Neural cell (in vitro differentiated cells): Measurements from ENCODE around the gene KLRC2. TPM values are rescaled to one million over a fixed set of nuclear protein-coding genes. Genes with fewer than 3 reads are reported as not detected.

Experiments
- H2AFZ ChIP-seq: fragments of 200-600, 300-800 bp; sonication (generic), shearing (Covaris generic); 2 replicates; pipeline ENCODE4 v1.6.0; 2014; ENCODE audit warnings: low read depth, mild to moderate bottlenecking, antibody characterized with exemption, low read length, moderate library complexity
- H3F3A ChIP-seq: fragments of 200-600 bp; shearing (Covaris generic); 2 replicates; pipeline ENCODE4 v1.6.1; 2016; ENCODE audit warnings: mild to moderate bottlenecking, moderate library complexity, mixed read lengths, antibody characterized with exemption, low read length; ENCODE audit not compliant: insufficient read depth, poor library complexity, severe bottlenecking
- H3K27ac ChIP-seq: fragments of 200-600, 300-800 bp; sonication (generic), shearing (Covaris generic); 2 replicates; pipeline ENCODE4 v1.5.1; 2014; ENCODE audit warnings: mild to moderate bottlenecking, low read length, moderate library complexity
- H3K27me3 ChIP-seq: fragments of 300-800, 200-600 bp; sonication (generic), shearing (Covaris generic); 2 replicates; pipeline ENCODE4 v1.6.0; 2014; ENCODE audit warnings: mild to moderate bottlenecking, low read depth, low read length, moderate library complexity; ENCODE audit not compliant: insufficient read depth
- H3K36me3 ChIP-seq: fragments of 300-800, 200-600 bp; sonication (generic), shearing (Covaris generic); 2 replicates; pipeline ENCODE4 v1.5.1; 2014; ENCODE audit warnings: mild to moderate bottlenecking, antibody characterized with exemption, low read length, moderate library complexity; ENCODE audit not compliant: insufficient read depth
- H3K4me2 ChIP-seq: fragments of 300-800, 200-600 bp; sonication (generic), shearing (Covaris generic); 2 replicates; pipeline ENCODE4 v1.6.0; 2014; ENCODE audit warnings: mild to moderate bottlenecking, low read length
- H3K4me3 ChIP-seq: fragments of 300-800, 200-600 bp; sonication (generic), shearing (Covaris generic); 2 replicates; pipeline ENCODE4 v1.5.1; 2014; ENCODE audit warnings: mild to moderate bottlenecking, low read length, moderate library complexity
- H3K79me2 ChIP-seq: fragments of 200-600 bp; shearing (Covaris generic); replicated peaks from 2 replicates; pipeline ENCODE4 v1.6.0; 2014; ENCODE audit warnings: mild to moderate bottlenecking, low read length, moderate library complexity; ENCODE audit not compliant: insufficient read depth
- H3K9ac ChIP-seq: fragments of 300-800, 200-600 bp; sonication (generic), shearing (Covaris generic); 2 replicates; pipeline ENCODE4 v1.6.1; 2016; ENCODE audit warnings: mild to moderate bottlenecking, low read length, mixed read lengths
- H3K9me2 ChIP-seq: fragments of 200-600 bp; shearing (Covaris generic); 2 replicates; pipeline ENCODE4 v1.6.1; 2016; ENCODE audit warnings: mild to moderate bottlenecking, low read length, mixed read lengths; ENCODE audit not compliant: insufficient read depth
- H3K9me3 ChIP-seq: fragments of 200-600, 300-800 bp; sonication (generic), shearing (Covaris generic); 2 replicates; pipeline ENCODE4 v1.6.1; 2016; ENCODE audit warnings: mild to moderate bottlenecking, mixed run types, low read length, moderate library complexity, mixed read lengths
- H4K20me1 ChIP-seq: fragments of 200-600 bp; shearing (Covaris generic); 2 replicates; pipeline ENCODE4 v1.6.1; 2016; ENCODE audit warnings: mild to moderate bottlenecking, mixed run types; ENCODE audit not compliant: insufficient read depth
- EZH2 ChIP-seq: fragments of 200-600, 300-800 bp; shearing (Covaris generic), sonication (generic); IDR thresholded peaks from 2 replicates; pipeline ENCODE4 v1.6.1; 2014; ENCODE audit warnings: antibody characterized with exemption, low read length, borderline replicate concordance, mild to moderate bottlenecking; ENCODE audit not compliant: insufficient read depth, poor library complexity, severe bottlenecking
- MXI1 ChIP-seq: fragments of 450-650 bp; conservative IDR thresholded peaks from 2 replicates; pipeline ENCODE4 v1.6.1; 2014; ENCODE audit warnings: antibody characterized with exemption, mild to moderate bottlenecking; ENCODE audit not compliant: poor library complexity, severe bottlenecking
- POLR2AphosphoS5 ChIP-seq: IDR thresholded peaks from 2 replicates; pipeline ENCODE4 v1.6.1; 2012
- RAD21 ChIP-seq: fragments of 450-650 bp; conservative IDR thresholded peaks from 2 replicates; pipeline ENCODE4 v1.6.1; 2014; ENCODE audit warnings: antibody characterized with exemption, mild to moderate bottlenecking, moderate library complexity
- REST ChIP-seq: IDR thresholded peaks from 2 replicates; pipeline ENCODE4 v1.6.1; 2012; ENCODE audit warnings: borderline replicate concordance
- SMC3 ChIP-seq: fragments of 450-650 bp; conservative IDR thresholded peaks from 2 replicates; pipeline ENCODE4 v1.6.1; 2014; ENCODE audit warnings: antibody characterized with exemption, mild to moderate bottlenecking, moderate library complexity; ENCODE audit not compliant: poor library complexity
- TAF1 ChIP-seq: IDR thresholded peaks from 2 replicates; pipeline ENCODE4 v1.6.1; 2012; ENCODE audit warnings: low read depth
- polyA plus RNA-seq: library from polyadenylated mRNA; depleted of rRNA; stranded (reverse); fragments of >200 nt; gene quantifications from 2 replicates; pipeline ENCODE4 v1.2.3, GENCODE V29; 2014
- TF ChIP-seq, protein P1 (sequence below): fragments of 450-650 bp; IDR thresholded peaks from 2 replicates; pipeline ENCODE4 v1.5.1; 2014; ENCODE audit warnings: antibody characterized with exemption, mild to moderate bottlenecking, moderate library complexity; ENCODE audit not compliant: poor library complexity, severe bottlenecking

The KLRC2 gene
- polyA plus RNA-seq, 1 donor from 2014 or later = 3.7 TPM

DNA sequence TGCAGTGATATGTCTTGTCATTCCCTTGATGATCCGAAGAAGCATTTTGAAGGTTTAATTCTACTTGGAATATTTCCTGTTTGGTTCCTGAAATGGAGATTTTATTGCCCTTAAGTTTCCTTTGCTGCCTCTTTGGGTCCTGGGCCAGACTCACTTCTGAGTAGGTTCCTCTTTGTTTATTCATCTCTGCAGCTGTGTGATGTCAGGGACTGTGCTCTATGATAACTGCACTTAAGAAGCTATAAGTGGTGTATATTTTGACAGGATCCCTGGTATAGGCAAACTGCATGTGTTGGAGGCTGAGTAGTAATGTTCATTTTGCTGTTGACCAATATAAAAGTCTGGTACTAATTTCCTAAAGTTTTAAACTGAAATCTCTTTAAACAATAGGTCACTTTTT is 26.4 kb downstream of the KLRC2 start, which contains the start of gene KLRC4:
Gene KLRC4, minus strand, starts transcription at position 366 of the 400 bp plus-strand sequence. Its CDS starts 182 bp downstream, at position 184.
- Histone ChIP-seq H4K20me1 (no peaks in the 10 kb centered on the region), H2AFZ (no peak within 1 kb of the TSS), H3K9me2 (no peaks in the 10 kb centered on the region), H3K79me2 (no peaks in the 10 kb centered on the region), H3K27me3 (no peaks in the 10 kb centered on the region), H3F3A (no peaks in the 10 kb centered on the region), H3K4me3 (peak within 1 kb of the TSS; percentile 54), H3K27ac (no peak within 1 kb of the TSS), H3K9me3 (no peaks in the 10 kb centered on the region), H3K4me2 (no peak within 1 kb of the TSS), H3K36me3 (no peaks in the 10 kb centered on the region), H3K9ac (peak within 1 kb of the TSS; percentile 4)
- peak; percentile 58 for TF ChIP-seq POLR2AphosphoS5
- no peak for TF ChIP-seq SMC3

GRCh38 chr12:10408842-10409241 is 27.0 kb downstream of the KLRC2 start:
- H2AFZ ChIP-seq = no peak overlapping the region
- H3K4me3 ChIP-seq = peak overlapping the region; percentile 54
- no peaks in the 10 kb centered on the region for H3K27me3 ChIP-seq
- no peaks in the 10 kb centered on the region for H3K36me3 ChIP-seq
- no peaks in the 10 kb centered on the region for H3K9me2 ChIP-seq
- no peak overlapping the region for H3K27ac ChIP-seq
- no peak for TF ChIP-seq REST
- no peak for TF ChIP-seq MXI1
- no peak for TF ChIP-seq RAD21
- no peak for TF ChIP-seq POLR2AphosphoS5
- TF ChIP-seq EZH2 = no peak
- TF ChIP-seq TAF1 = no peak
- peak overlapping the region; percentile 4 for H3K9ac ChIP-seq
- H3K9me3 ChIP-seq = no peaks in the 10 kb centered on the region
- no peaks in the 10 kb centered on the region for H3K79me2 ChIP-seq
- no peaks in the 10 kb centered on the region for H4K20me1 ChIP-seq
- no peaks in the 10 kb centered on the region for H3F3A ChIP-seq
- no peak overlapping the region for H3K4me2 ChIP-seq

DNA sequence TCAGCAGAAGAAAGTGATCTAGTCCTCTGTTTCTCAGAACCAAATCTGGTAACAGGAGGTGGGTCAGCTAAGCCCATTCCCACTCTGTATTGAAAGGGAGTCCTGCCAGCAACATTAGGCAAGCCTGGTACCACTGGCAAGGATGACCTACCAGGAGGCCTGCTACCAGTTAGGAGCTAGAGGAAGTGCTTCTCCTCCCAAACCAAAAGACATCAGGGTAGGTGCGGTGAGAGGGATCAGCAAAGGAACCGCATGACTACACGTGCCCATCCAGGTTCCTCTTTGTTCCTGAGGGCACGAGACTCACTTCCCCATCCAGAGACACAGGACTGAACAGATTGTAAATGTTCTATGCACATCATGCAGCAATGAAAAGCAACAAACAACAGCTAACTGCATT is 29.1 kb downstream of the KLRC2 start:
- no peaks in the 10 kb centered on the region for H3K27me3 ChIP-seq
- H4K20me1 ChIP-seq = no peaks in the 10 kb centered on the region
- TF ChIP-seq, protein P1, sequence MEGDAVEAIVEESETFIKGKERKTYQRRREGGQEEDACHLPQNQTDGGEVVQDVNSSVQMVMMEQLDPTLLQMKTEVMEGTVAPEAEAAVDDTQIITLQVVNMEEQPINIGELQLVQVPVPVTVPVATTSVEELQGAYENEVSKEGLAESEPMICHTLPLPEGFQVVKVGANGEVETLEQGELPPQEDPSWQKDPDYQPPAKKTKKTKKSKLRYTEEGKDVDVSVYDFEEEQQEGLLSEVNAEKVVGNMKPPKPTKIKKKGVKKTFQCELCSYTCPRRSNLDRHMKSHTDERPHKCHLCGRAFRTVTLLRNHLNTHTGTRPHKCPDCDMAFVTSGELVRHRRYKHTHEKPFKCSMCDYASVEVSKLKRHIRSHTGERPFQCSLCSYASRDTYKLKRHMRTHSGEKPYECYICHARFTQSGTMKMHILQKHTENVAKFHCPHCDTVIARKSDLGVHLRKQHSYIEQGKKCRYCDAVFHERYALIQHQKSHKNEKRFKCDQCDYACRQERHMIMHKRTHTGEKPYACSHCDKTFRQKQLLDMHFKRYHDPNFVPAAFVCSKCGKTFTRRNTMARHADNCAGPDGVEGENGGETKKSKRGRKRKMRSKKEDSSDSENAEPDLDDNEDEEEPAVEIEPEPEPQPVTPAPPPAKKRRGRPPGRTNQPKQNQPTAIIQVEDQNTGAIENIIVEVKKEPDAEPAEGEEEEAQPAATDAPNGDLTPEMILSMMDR = no peak
- TF ChIP-seq REST = no peak
- no peaks in the 10 kb centered on the region for H3F3A ChIP-seq
- no peak overlapping the region for H3K27ac ChIP-seq
- no peaks in the 10 kb centered on the region for H3K36me3 ChIP-seq
- no peaks in the 10 kb centered on the region for H3K9me2 ChIP-seq
- H3K79me2 ChIP-seq = no peaks in the 10 kb centered on the region
- no peak overlapping the region for H3K9ac ChIP-seq
- H2AFZ ChIP-seq = no peak overlapping the region
- no peak overlapping the region for H3K4me2 ChIP-seq
- no peaks in the 10 kb centered on the region for H3K9me3 ChIP-seq
- no peak overlapping the region for H3K4me3 ChIP-seq
